Panc1 (cell line): ENCODE results near the gene EEF1A2.

ENCODE experiments used
- POLR2AphosphoS5 ChIP-seq: IDR thresholded peaks from 2 replicates; pipeline ENCODE4 v1.6.1; 2012; ENCODE audit warnings: mild to moderate bottlenecking, low read depth, low read length, moderate library complexity
- SIN3A ChIP-seq: IDR thresholded peaks from 2 replicates; pipeline ENCODE4 v1.6.1; 2012; ENCODE audit warnings: low read depth, mild to moderate bottlenecking, low read length, moderate library complexity, borderline replicate concordance; ENCODE audit not compliant: insufficient read depth
- TCF7L2 ChIP-seq: IDR thresholded peaks from 2 replicates; pipeline ENCODE4 v1.6.1; 2011; ENCODE audit warnings: mild to moderate bottlenecking, low read depth, low read length, inconsistent platforms
- TF ChIP-seq, protein P1 (sequence below): fragments of 450-650 bp; IDR thresholded peaks from 2 replicates; pipeline ENCODE4 v1.5.1; 2017; ENCODE audit warnings: mild to moderate bottlenecking
- TF ChIP-seq, protein P2 (sequence below), 2 experiments: IDR thresholded peaks; 2 replicates each; pipeline ENCODE4 v1.6.1; 2011 to 2012; ENCODE audit warnings: low read depth in 2 of 2, control low read depth in 1 of 2, low read length in 1 of 2, mild to moderate bottlenecking in 1 of 2, moderate library complexity in 1 of 2; ENCODE audit not compliant: insufficient read depth in 1 of 2

DNA sequence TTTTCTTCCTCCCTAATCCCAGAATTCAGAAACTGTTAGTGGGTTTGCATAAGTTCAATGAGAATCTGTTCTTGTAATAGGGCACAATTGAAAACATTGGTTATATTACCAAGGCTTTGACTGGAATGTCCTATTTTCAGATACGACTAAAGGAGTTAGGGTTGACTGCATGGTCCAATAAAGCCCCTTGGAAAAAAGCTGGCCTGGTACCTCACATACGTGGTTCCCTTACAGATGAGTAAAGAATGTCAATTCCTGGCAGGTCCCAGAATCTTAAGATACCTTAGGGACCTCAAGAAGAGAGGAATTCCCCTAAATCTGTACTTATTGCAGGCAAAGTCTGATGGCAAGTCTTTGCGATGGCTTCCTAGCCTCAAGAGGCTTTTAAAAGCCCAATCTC, 26.3 kb upstream of the EEF1A2 start:
- no peak for TF ChIP-seq POLR2AphosphoS5
- TF ChIP-seq, protein P1, sequence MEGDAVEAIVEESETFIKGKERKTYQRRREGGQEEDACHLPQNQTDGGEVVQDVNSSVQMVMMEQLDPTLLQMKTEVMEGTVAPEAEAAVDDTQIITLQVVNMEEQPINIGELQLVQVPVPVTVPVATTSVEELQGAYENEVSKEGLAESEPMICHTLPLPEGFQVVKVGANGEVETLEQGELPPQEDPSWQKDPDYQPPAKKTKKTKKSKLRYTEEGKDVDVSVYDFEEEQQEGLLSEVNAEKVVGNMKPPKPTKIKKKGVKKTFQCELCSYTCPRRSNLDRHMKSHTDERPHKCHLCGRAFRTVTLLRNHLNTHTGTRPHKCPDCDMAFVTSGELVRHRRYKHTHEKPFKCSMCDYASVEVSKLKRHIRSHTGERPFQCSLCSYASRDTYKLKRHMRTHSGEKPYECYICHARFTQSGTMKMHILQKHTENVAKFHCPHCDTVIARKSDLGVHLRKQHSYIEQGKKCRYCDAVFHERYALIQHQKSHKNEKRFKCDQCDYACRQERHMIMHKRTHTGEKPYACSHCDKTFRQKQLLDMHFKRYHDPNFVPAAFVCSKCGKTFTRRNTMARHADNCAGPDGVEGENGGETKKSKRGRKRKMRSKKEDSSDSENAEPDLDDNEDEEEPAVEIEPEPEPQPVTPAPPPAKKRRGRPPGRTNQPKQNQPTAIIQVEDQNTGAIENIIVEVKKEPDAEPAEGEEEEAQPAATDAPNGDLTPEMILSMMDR = no peak
- TF ChIP-seq, protein P2, sequence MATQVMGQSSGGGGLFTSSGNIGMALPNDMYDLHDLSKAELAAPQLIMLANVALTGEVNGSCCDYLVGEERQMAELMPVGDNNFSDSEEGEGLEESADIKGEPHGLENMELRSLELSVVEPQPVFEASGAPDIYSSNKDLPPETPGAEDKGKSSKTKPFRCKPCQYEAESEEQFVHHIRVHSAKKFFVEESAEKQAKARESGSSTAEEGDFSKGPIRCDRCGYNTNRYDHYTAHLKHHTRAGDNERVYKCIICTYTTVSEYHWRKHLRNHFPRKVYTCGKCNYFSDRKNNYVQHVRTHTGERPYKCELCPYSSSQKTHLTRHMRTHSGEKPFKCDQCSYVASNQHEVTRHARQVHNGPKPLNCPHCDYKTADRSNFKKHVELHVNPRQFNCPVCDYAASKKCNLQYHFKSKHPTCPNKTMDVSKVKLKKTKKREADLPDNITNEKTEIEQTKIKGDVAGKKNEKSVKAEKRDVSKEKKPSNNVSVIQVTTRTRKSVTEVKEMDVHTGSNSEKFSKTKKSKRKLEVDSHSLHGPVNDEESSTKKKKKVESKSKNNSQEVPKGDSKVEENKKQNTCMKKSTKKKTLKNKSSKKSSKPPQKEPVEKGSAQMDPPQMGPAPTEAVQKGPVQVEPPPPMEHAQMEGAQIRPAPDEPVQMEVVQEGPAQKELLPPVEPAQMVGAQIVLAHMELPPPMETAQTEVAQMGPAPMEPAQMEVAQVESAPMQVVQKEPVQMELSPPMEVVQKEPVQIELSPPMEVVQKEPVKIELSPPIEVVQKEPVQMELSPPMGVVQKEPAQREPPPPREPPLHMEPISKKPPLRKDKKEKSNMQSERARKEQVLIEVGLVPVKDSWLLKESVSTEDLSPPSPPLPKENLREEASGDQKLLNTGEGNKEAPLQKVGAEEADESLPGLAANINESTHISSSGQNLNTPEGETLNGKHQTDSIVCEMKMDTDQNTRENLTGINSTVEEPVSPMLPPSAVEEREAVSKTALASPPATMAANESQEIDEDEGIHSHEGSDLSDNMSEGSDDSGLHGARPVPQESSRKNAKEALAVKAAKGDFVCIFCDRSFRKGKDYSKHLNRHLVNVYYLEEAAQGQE (IDR thresholded peaks at IDR 0.05; ENCODE audit: insufficient read depth in 1 of 2, low read depth in 2 of 2, low read length in 1 of 2) = no peak
- TF ChIP-seq SIN3A = no peak
- no peak for TF ChIP-seq TCF7L2
